GM19455 (cell line): Measurements from ENCODE around the gene CTDSP2.
A peak's percentile ranks its signal among the peaks of the same experiment; 100 is the strongest.
"Not testable (repeated sequence)": the region's sequence is repeated elsewhere in the genome, so short reads cannot be mapped to it uniquely, and the experiment has no call there.

Source experiments
- ATAC-seq: cut with Tn5 transposase; IDR thresholded peaks from one replicate; pipeline ENCODE4 v1.9.1; 2021; ENCODE audit not compliant: unreplicated experiment

The CTDSP2 gene

DNA sequence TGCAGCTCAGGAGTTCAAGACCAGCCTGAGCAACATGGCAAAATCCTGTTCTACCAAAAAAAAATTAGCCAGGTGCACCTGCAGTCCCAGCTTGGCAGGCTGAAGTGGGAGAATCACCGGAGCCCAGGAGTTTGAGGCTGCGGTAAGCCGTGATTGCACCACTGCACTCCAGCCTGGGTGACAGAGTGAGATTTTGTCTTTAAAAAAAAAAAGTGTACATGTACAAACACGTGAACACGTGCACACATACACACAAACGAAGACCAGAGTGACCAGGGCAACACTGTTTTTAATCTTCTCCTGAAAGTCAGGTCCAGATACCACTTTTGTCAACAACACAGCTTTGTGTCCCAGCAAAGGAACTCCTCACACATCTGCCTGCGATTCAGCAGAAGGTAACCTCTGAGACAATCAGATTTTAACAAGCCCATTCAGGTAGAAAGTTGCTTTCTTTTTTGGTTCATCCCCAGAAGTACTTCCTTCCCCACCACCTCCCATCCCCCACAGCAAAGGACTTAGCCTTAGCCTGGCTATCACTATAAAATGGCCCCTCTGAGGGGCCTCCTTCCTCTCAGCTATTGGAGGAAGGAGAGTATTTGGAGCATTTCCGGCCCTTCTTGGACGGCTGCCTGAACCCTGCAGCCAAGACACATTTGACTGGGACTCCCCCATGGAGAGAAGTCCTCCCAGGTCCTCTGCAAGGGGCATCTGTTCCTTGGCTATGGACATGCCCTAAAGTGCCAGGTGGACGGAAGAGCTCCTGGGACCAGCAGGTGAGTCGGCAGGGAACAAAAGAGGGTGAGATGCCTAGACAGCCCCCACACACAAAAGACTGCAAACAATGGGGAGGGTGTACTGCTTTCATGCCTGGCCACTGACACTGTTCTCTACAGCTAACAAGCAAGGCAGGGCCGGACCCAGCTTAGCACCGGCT is 9.8 kb downstream of the CTDSP2 start:
- ATAC-seq = peak; percentile 52

DNA sequence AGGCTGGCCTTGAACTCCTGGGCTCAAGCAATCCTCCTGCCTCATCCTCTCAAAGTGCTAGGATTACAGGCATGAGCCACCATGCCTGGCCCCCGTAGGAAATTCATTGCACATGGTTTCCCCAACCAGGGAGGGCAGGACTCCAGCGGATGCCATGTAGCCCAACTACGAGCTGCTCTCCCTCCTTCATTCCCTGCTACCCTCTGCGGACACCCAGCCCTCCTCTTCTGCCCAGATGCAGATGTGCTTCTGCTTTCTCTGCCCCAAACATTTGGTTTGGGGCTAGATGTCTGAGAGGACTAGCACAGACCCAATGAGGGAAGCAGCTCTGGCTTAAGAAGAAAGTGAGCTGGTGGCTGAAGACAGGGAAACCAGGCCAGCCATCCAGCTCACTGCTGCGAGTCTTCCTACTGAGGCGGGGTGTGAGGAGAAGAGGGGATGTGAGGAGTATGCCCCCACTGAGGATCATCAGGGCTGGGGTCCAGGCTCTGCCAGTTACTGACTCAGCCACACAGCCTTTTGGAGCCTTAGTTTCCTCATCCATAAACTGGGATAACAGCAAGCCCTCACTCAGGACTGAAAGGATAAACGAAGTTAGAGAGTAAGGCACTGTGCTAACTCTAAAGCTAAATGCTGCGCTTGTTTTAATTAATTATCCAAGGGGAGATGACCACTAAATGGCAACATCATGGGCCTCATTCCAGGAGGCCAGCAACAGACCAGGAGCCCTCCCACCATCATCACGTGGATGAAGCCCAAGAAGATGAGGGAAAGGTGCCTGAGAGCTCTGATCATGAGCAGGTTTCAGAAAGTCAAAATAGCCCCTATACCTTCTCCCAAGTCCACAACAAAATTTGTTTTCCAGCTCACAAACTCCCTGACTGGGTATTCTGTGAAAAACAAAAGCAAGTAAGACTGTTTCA is 10.9 kb downstream of the CTDSP2 start:
- ATAC-seq = no peak

- no peak for ATAC-seq
Measured at GRCh38 chr12:57834086-57834876, 12.2 kb downstream of the CTDSP2 start.

- ATAC-seq = no peak
Measured at GRCh38 chr12:57833672-57834071, 12.9 kb downstream of the CTDSP2 start.

DNA sequence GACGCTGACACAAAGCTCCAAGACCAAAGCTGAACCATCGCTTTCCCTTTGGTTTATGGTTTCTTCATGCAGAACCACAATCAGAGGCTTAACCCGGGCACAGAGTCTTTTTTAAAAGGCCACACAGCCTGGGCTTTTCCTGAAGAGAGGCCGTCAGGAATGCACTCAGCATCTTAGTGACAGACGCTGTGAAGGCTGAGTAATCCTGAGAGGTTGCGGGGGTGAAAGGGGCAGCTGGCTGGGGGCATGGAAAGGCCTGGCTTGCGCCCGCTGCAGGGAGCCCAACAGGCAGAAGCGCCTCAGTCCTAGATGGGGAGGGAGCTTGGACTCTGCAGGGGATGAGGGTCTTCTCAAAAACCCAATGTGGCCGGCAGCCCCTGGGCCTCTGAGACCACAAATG is 13.6 kb downstream of the CTDSP2 start:
- ATAC-seq = no peak

GRCh38 chr12:57830393-57830792 is 16.1 kb downstream of the CTDSP2 start:
- ATAC-seq = no peak

GRCh38 chr12:57829025-57829777 is 17.3 kb downstream of the CTDSP2 start:
- ATAC-seq = no peak

DNA sequence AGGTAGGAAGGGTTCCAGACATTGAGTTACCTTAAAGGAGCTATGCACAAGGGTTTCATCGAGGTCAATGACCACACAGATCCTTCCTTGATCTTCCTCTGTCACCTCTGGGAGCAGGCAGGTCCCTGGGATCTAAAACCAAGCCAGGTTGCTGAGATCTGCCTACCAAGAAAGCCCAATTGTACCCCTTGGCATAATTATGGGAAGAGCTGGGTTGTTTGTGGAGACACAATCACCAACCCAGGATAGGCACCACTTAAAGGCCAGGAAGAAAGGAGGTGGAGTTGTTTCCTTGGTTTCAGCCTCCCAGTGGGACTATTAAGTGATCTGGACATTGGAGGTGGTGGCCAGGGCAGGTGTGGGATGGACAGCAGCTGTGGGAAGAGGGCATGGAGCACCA is 19.6 kb downstream of the CTDSP2 start:
- ATAC-seq = no peak

DNA sequence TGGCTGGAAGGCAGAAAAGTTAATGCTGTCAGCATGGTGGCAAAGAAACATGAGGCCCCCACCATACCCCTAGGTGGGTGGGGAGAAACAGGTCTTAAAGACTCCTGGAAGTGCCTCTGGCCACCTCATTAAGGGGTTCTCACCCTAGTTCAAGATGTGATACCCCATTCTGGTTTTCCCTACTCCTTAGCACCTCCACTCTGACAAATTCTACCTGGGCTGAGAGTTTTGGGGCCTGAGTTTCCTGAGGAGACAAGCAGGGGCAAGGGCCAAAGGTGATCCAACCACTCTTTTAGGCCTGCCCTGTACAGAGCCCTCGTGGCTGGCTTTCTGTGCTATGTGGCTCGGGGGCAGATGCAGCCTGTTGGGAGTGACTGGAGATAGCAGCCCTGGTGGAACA is 20.1 kb downstream of the CTDSP2 start:
- no peak for ATAC-seq

GRCh38 chr12:57825451-57825850 is 21.1 kb downstream of the CTDSP2 start:
- ATAC-seq = no peak

GRCh38 chr12:57823908-57824640 is 22.5 kb downstream of the CTDSP2 start:
- ATAC-seq = no peak

DNA sequence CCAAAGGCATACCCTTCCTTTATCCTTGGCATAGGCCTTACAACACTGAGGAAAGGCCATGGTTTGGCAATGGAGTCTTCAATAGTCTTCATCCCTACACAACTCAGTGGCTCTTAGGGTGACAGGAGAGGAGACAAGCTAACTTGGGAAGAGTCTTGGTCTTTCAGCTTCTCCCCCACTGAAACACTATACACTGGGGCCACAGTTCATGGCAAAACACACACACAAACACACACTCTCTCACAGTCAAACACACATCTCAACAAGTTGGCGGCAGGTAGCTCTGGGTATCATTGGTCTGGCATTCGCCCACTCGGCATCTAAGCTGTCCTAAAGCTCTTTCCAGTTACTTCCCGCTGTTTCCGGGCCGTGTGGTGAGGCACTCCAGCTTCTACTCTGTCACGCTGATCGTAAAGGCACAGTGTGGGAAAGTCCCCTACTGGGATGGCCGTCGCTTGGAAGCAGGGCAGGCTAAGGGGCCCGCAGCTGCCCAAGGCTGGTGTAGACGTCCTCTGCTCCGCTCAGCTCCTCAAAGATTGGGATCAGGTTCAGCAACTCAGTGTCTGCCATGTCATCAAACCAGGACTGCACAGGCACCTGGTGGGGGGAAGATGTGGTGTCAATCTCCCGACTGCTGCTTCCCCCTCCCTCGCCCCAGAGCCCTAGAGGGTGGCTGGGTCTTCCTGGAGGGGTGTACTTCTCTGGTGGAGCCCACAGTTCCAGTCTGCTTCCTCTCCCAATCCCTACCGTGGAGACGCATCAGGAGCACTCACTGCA is 23.2 kb downstream of the CTDSP2 start:
- ATAC-seq = no peak

DNA sequence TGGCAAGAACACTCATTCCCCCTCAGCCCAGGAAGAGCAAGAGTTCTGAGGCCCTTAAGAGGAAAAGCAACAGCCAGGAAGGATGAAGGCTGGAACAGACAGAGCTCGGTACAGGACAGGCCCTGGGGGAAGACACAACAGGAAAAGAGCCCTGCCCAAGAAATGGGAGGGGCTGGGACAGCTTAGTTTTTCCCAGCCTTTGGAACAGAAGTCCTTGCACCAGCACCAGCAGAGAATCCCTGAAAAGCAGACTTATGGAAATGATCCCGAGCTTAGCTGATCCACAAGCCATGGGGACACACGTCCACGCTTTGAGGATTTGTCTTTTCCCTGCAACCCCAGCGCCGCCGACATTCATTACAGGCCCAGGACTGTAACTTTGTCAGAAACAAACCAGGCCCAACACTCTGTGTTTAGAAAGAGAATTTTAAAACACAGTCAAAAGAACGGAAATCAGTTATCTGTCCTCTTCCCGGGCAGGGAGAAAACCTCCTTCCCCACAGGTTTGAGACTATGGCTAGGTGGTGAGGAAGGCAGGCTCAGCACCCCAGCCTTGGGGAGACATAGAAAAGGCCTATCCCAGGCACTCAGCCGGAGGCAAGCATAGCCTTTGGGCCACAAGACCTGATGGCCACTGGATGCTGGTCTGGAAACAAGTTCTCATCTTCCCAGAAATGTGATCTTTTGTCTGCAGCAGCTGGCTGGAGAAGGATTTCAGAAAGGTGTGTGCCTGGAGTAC is 24.0 kb downstream of the CTDSP2 start:
- ATAC-seq = no peak

- no peak for ATAC-seq
Measured at GRCh38 chr12:57821474-57822214, 24.9 kb downstream of the CTDSP2 start.

GRCh38 chr12:57821015-57821414 is 25.5 kb downstream of the CTDSP2 start:
- not testable (repeated sequence) for ATAC-seq

GRCh38 chr12:57820119-57820518 is 26.4 kb downstream of the CTDSP2 start:
- ATAC-seq = not testable (repeated sequence)

GRCh38 chr12:57817990-57818331 is 28.6 kb downstream of the CTDSP2 start:
- not testable (repeated sequence) for ATAC-seq
